Activated T-cell treated with anti-CD3 and anti-CD28 coated beads, Interleukin-2, amount 50 U/mL, for 24 hours (primary cell): ENCODE measurements around the gene RRP1B.
"Not testable (repeated sequence)": the region's sequence is repeated elsewhere in the genome, so short reads cannot be mapped to it uniquely, and the experiment has no call there.

ENCODE experiments used
- DNase-seq: peaks from one replicate; pipeline ENCODE4 v3.0.0-alpha.2; 2020
- H3K27ac Mint-ChIP-seq: 2 replicates; pipeline ENCODE4 v1.8.0; 2020; ENCODE audit warnings: mild to moderate bottlenecking, mixed read lengths
- H3K27me3 Mint-ChIP-seq: 2 replicates; pipeline ENCODE4 v1.8.0; 2020; ENCODE audit warnings: mixed read lengths
- H3K36me3 Mint-ChIP-seq: 2 replicates; pipeline ENCODE4 v1.8.0; 2020; ENCODE audit warnings: low read depth, mixed read lengths
- H3K4me1 Mint-ChIP-seq: 2 replicates; pipeline ENCODE4 v1.8.0; 2020; ENCODE audit warnings: low read depth, mixed read lengths
- H3K4me3 Mint-ChIP-seq: 2 replicates; pipeline ENCODE4 v1.8.0; 2020; ENCODE audit warnings: mild to moderate bottlenecking, moderate library complexity, mixed read lengths
- H3K9me3 Mint-ChIP-seq: 2 replicates; pipeline ENCODE4 v1.8.0; 2020; ENCODE audit warnings: mixed read lengths

Gene RRP1B

DNA sequence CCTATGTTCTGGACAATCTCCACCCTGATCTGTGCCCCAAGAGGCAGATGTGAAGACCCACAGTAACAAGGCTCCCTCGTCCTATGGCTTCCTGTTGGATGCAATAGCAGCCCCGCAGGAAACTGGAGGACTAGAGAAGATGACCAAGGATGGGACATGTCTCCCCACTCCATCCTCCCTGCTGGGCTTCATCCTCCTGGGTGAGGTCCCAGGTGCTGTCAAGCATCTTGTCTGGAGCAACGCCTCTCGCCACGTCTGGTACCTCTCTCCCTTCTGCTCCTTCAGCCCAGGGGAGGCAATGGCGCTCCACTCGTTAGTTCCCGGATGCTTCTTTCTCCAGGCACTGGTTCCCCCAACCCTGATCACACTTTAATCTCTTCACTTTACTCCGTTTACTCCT, 11.2 kb upstream of the RRP1B start:
- peaks cover 23% of the 10 kb centered on the region for H3K4me1 Mint-ChIP-seq
- H3K4me3 Mint-ChIP-seq, result no peak overlapping the region
- H3K27me3 Mint-ChIP-seq, result peaks cover 4% of the 10 kb centered on the region
- no peak for DNase-seq
- H3K9me3 Mint-ChIP-seq, result no peaks in the 10 kb centered on the region
- no peaks in the 10 kb centered on the region for H3K36me3 Mint-ChIP-seq
- no peak overlapping the region for H3K27ac Mint-ChIP-seq

DNA sequence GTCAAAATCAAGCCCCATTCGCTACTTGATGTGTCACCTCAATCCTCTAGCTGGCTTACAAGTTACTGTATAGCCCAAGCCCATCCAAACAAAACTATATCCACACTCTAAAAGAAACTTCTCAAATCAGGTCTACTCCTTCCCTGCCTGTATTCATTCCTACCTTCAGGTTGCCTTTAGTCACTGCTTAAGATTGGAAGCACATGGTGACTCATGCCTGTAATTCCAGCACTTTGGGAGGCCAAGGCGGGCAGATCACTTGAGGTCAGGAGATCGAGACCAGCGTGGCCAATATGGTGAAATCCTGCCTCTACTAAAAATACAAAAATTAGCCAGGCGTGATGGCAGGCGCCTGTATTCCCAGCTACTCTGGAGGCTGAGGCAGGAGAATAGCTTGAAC, 7.4 kb upstream of the RRP1B start:
- H3K9me3 Mint-ChIP-seq, DNase-seq, H3K36me3 Mint-ChIP-seq, H3K27me3 Mint-ChIP-seq, H3K4me1 Mint-ChIP-seq, H3K4me3 Mint-ChIP-seq, H3K27ac Mint-ChIP-seq: not testable (repeated sequence)

DNA sequence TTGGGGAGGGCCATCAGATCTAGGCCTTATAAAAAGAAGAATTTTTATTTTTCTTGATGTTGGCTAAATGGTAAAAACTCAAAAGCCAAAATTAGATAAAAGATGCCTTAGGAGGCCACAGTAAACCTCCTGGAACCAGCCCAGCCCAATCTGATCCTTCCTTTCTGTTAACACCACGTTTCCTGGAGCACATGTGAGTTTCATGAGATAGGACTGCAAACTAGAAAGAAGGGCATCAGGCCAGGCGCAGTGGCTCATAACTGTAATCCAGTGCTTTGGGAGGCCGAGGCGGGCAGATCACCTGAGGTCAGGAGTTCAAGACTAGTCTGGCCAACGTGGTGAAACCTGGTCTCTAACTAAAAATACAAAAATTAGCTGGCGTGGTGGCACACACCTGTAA, 6.7 kb upstream of the RRP1B start:
- Mint-ChIP-seq H3K4me3 (no peak overlapping the region), H3K36me3 (no peaks in the 10 kb centered on the region), H3K27ac (no peak overlapping the region), H3K4me1 (peaks cover 5% of the 10 kb centered on the region), H3K27me3 (peaks cover 4% of the 10 kb centered on the region), H3K9me3 (no peaks in the 10 kb centered on the region)
- no peak for DNase-seq

DNA sequence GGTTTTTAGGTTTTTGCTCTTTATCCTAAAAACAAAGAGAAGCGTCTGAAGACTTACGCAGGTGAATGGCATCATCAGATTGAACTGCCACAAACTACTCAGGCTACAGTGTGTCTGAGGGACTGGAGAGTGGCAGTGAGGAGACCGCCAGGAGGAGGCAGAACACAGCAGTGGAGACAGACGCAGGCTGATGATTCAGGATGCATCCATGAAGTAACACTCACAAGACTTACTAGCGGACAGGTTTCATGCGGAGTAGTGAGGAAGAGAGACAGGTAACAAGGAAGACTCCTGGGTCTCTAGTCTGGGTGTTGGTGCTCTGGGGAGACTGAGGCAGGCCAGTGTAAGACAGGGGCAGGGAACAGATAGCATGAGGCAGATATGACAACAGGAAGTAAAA, 5.7 kb upstream of the RRP1B start:
- Mint-ChIP-seq H3K9me3 (no peaks in the 10 kb centered on the region), H3K27ac (no peak overlapping the region), H3K4me1 (peaks cover 5% of the 10 kb centered on the region), H3K4me3 (no peak overlapping the region), H3K36me3 (no peaks in the 10 kb centered on the region), H3K27me3 (no peaks in the 10 kb centered on the region)
- no peak for DNase-seq

DNA sequence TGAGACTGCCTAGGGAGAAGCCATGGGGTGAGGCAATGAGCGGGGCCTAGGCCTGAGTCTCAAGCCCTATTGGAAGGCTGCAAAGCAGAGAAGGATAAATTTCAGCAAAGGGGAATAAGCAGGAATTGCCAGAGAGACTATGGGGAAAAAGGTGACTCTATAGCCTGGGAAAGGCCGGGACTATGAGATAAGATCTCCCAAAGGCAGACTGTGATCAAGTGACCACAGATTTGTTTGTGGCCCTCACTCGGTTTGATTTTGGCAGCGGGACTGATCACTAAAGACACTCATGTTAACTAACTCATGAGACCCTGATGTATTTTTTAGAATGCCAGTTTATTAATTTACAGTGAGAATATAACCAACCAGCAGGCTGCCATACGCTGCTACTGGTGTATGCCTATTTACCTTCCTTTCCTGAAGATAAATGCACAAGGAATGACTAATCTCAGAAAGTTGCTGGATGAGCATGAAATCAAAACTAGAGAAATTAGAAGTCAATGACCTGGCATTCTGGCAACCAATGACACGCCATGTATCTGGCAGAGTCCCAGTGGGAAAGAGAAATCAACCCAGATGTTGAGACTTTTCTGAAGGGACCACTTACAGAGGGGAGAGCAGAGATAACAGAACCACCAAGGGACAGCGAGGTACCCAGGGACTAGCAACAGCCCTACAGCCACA, 4.4 kb upstream of the RRP1B start:
- Mint-ChIP-seq H3K9me3 (no peaks in the 10 kb centered on the region), H3K36me3 (peaks cover 3% of the 10 kb centered on the region), H3K27ac (no peak overlapping the region), H3K27me3 (no peaks in the 10 kb centered on the region), H3K4me3 (no peak overlapping the region), H3K4me1 (peaks cover 11% of the 10 kb centered on the region)
- DNase-seq, result no peak

DNA sequence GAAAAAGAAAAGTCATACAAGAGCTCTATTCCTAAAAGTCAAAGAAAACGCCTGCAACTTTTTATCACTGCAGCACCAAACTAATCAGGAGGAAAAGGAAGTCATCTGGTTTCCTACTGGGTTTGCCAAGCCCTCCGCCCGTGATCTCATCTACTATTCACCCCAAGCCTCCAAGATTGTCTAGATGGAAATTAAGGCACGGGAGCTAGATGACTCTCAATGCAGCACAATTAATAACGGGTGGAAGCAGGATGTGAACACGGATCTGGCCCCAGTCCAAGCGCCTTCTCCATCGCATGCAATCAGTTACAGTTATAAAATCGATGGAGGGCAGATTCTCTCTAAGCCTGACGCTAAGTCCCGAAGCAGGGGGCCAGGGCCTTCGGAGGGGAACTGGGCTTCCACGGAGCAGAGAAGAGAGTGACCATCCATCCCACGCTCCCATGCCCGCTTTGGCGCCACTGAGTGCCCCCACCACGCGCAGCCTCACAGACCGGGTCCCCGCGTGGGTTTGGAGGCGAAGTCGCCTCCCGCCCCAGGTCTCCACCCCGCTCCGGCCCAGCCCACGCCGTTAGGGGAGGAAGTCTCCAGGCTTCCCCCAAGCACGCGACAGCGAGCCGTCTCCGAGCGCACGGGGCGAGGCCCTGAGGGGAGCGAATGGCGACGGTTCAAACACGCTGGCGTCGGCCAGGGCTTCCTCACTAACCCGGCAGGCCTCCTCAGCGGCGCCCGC, 1.8 kb upstream of the RRP1B start:
- Mint-ChIP-seq H3K9me3 (no peaks in the 10 kb centered on the region), H3K36me3 (peaks cover 28% of the 10 kb centered on the region), H3K27ac (peak overlapping the region; percentile 33), H3K27me3 (no peaks in the 10 kb centered on the region), H3K4me1 (peaks cover 32% of the 10 kb centered on the region), H3K4me3 (peak overlapping the region; percentile 14)
- no peak for DNase-seq

DNA sequence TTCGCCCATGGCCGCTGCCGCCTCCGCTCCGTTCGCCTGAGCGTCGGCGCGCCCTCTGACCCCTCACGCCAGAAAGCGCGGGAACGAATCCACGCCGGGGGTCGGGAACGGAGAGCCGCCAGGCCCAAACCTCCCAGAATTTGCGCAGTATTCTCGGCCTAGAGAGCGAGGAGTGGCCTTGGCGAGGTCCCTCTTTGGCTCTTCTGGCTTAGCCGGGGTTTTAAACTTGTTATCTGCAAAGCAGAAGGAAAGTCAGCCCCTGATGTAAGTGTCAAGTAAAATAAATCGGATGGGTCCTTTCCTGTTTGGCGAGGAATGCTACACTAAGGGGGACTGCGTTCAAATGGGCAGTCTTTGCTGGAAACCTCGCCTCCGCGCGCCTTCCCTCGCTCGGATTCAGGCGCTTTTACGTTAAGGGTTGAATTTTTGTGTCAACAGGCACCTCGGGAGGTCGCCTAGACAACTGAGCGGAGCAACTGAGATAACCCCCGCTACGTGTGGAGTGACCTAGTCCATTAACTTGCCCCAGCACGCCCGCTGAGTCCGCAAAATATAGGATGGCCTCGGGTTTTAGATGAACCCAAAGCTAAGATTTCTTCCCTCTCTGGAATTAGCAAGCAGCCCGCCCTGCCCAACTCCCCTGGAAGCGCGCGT, 1.1 kb upstream of the RRP1B start:
- Mint-ChIP-seq H3K36me3 (peaks cover 35% of the 10 kb centered on the region), H3K27ac (peak overlapping the region; percentile 22), H3K4me3 (peak overlapping the region; percentile 7), H3K27me3 (no peaks in the 10 kb centered on the region), H3K4me1 (peaks cover 39% of the 10 kb centered on the region), H3K9me3 (no peaks in the 10 kb centered on the region)
- DNase-seq, result no peak

DNA sequence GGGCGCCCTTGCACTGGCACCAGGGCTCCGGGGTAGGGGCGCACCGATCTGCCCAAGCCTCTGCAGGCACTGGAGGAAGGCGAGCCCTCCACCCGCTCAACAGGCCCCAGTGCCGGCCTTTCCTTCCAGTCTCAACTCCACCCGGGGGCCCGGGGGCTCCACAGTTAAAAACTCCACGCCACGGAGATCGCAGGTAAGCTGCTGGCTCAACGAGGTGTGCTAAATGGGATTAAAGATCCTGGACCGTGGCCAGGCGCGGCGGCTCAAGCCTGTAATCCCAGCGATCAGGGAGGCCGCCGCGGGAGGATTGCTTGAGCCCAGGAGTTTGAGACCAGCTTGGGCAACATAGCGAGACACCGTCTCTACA, 608 bp upstream of the RRP1B start:
- H3K27ac Mint-ChIP-seq, result peak overlapping the region; percentile 94
- H3K4me3 Mint-ChIP-seq, result peak overlapping the region; percentile 94
- H3K27me3 Mint-ChIP-seq, result no peaks in the 10 kb centered on the region
- H3K9me3 Mint-ChIP-seq, result no peaks in the 10 kb centered on the region
- DNase-seq, result no peak
- H3K36me3 Mint-ChIP-seq, result peaks cover 41% of the 10 kb centered on the region
- peaks cover 42% of the 10 kb centered on the region for H3K4me1 Mint-ChIP-seq

DNA sequence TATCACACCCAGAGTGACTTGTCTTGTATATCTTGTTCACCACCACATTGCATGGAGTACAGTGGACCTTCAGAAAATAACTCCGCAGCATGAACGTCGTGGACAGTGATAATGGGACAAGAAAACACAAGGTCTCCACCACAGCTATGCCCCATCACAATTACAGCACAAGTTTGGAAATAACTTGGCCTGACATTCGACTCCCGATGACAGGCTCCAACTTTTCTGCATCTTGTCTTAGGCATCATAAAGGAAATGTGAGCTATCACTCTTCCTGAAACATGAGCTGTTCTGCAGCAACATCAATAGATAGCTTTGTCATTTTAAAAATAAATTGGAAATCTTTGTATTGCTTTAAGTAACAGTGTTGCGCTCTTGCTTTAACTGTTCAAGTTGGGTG, 2.9 kb downstream of the RRP1B start:
- Mint-ChIP-seq H3K9me3 (no peaks in the 10 kb centered on the region), H3K4me3 (peak overlapping the region; percentile 94), H3K4me1 (peaks cover 68% of the 10 kb centered on the region), H3K27ac (peak overlapping the region; percentile 96), H3K36me3 (peaks cover 74% of the 10 kb centered on the region), H3K27me3 (no peaks in the 10 kb centered on the region)
- DNase-seq, result no peak

DNA sequence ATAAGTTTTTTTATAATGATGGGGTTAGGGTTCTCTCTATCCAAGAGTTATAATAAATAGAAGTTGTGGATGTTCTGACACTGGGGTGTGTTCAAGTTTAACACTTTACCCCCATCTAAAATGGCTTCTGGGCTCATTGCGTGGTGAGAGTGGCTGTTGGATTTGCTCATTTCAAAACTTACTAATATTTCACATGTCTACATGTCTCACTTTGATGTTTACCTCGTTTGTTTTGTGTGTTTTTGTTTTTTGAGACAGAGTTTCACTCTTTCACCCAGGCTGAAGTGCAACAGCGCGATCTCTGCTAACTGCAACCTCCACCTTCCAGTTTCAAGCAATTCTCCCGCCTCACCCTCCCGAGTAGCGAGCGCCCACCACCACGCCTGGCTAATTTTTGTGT, 3.7 kb downstream of the RRP1B start:
- Mint-ChIP-seq H3K27me3 (no peaks in the 10 kb centered on the region), H3K9me3 (no peaks in the 10 kb centered on the region), H3K4me1 (peaks cover 72% of the 10 kb centered on the region), H3K36me3 (peaks cover 81% of the 10 kb centered on the region), H3K27ac (peak overlapping the region; percentile 81), H3K4me3 (no peak overlapping the region)
- DNase-seq, result no peak

DNA sequence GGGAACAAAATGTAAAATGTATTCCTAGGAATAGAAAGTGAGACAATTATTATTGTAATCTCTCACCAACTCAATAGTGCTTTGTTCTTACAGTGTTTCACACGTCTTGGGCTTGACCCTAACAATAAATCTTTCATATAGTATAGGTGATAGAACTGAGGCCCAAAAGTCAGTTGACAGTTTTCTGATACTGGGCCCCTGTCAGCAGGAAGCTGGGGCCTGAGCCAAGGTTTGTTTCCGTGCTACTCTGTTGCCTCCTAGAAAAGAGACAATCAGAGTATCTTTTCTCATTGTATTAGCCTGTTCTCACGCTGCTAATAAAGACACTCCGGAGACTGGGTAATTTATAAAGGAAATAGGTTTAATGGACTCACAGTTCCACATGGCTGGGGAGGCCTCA, 5.0 kb downstream of the RRP1B start:
- H3K36me3 Mint-ChIP-seq, result peaks cover 88% of the 10 kb centered on the region

DNA sequence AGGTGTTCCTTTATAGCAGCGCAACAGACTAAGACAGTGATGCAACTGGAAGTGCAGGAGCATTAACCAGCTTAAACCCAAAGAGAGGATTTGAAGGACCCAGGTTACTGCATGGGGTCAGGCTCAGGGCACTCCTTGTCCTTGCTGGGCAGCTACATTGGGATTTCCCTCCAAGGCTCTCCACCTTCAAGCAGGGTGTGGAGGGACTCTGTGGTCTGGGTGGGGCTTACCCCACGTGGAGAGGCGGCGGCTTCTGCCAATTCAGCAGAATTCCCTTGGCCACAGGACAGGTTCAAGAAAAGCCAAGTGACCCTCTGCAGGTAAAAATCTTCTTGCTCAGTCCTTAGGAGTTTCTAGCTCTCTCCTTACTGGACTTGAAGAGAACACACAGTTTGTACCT, 6.5 kb downstream of the RRP1B start:
- Mint-ChIP-seq H3K27me3 (no peaks in the 10 kb centered on the region), H3K4me1 (peaks cover 67% of the 10 kb centered on the region), H3K36me3 (peaks cover 92% of the 10 kb centered on the region), H3K9me3 (no peaks in the 10 kb centered on the region), H3K27ac (no peak overlapping the region), H3K4me3 (no peak overlapping the region)
- no peak for DNase-seq

More for the DNA sequence above, 5.0 kb downstream of the RRP1B start:
- no peak for DNase-seq
- Mint-ChIP-seq H3K27me3 (no peaks in the 10 kb centered on the region), H3K4me1 (peaks cover 70% of the 10 kb centered on the region), H3K27ac (peak overlapping the region; percentile 65), H3K9me3 (no peaks in the 10 kb centered on the region), H3K4me3 (no peak overlapping the region)

DNA sequence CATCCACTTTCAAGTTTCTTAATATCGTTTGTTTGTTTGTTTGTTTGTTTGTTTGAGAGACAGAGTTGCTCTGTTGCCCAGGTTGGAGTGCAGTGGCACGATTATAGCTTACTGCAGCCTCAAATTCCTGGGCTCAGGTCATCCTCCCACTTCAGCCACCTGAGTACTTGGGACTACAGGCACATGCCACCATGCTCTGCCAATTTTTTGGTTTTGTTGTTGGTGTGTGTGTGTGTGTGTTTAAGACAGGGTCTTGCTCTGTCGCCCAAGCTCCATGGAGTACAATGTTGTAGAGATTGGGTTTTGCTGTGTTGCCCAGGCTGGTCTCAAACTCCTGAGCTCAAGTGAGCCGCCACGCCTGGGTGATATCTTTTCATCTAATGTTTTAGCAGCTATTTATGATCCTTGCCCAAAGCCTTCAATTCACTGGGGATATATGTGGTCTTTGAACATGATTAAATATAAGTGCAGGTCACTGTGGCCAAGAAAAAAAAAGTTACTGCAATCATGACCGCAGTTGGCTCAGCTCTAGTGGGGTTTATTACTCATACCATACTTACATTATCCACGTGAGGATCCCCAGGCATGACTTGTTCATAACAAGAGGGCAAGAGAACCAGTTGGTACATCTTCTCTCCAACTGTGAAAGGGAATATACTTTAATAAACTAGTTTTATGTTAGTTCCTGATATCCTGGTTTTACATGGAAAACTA, 8.0 kb downstream of the RRP1B start:
- Mint-ChIP-seq H3K36me3 (peaks cover 92% of the 10 kb centered on the region), H3K4me3 (no peak overlapping the region)

DNA sequence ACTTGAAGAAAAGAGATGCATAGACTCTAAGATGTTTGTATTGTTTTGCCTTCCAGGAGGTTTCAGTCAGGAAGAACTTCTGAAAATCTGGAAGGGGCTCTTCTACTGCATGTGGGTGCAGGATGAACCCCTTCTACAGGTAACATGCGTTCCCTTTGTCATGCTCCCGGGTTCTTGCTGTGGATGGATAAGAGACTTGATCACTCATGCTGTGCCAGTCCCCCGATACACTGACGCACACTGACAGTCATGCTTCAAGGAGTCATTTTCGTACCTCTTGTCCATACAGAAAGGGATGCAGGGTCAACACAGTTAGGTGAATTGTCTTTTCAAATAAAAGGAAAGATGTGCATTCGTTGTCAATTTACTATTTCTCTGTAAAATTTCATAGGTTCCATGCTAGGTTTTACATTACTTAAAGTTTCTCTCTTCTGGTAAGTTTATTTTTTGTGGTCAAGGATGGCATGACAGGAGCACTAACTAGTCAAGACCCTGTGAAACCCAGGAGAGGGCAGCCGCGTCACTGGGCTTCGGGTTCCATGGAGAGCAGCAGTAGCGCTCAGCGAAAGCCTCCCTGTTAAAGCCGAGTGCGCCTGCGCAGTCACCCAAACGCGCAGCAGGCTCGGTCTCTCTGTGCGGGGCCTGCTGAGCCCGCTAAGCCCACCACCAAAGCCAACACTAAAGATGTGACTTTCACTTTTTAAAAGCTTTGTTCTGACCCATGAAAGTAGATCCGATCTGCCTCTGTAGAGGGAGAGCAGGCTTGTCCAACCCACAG, 10.7 kb downstream of the RRP1B start:
- no peak for DNase-seq
- H3K4me3 Mint-ChIP-seq, result no peak overlapping the region
- H3K36me3 Mint-ChIP-seq, result peaks cover 90% of the 10 kb centered on the region
- H3K27ac Mint-ChIP-seq, result no peak overlapping the region
- H3K4me1 Mint-ChIP-seq, result peaks cover 30% of the 10 kb centered on the region
- H3K9me3 Mint-ChIP-seq, result no peaks in the 10 kb centered on the region
- no peaks in the 10 kb centered on the region for H3K27me3 Mint-ChIP-seq

More for the DNA sequence above, 8.0 kb downstream of the RRP1B start:
- no peaks in the 10 kb centered on the region for H3K9me3 Mint-ChIP-seq
- DNase-seq, result no peak
- no peaks in the 10 kb centered on the region for H3K27me3 Mint-ChIP-seq
- H3K4me1 Mint-ChIP-seq, result peaks cover 52% of the 10 kb centered on the region
- peak overlapping the region; percentile 82 for H3K27ac Mint-ChIP-seq
